ENCODE measurements around the gene STAB1.

GRCh38 chr3:52558436-52558835 is 63.3 kb downstream of the STAB1 start:
- no peak for TF ChIP-seq CTCF (IDR thresholded peaks at IDR 0.05; ENCODE audit: borderline replicate concordance, extremely low read depth, low read length, poor library complexity, severe bottlenecking)
- TF ChIP-seq EZH2 (IDR thresholded peaks at IDR 0.05; ENCODE audit: borderline replicate concordance, low read depth, low read length, severe bottlenecking) = no peak
